HG03045 (cell line): Measurements from ENCODE around the gene GSC2.
A peak's percentile ranks its signal among the peaks of the same experiment; 100 is the strongest.

Source experiments
- ATAC-seq: cut with Tn5 transposase; IDR thresholded peaks from one replicate; pipeline ENCODE4 v1.9.1; 2021; ENCODE audit warnings: mild to moderate bottlenecking, moderate library complexity; ENCODE audit not compliant: unreplicated experiment

GSC2 gene

GRCh38 chr22:19149991-19150390 is at the start of gene GSC2:
GSC2 (minus strand) TSS chr22:19150292; CDS start chr22:19150283, 9 bp downstream.
- no peak for ATAC-seq

- no peak for ATAC-seq
Observed at GRCh38 chr22:19199479-19199878, 49.4 kb upstream of the GSC2 start.

GRCh38 chr22:19197997-19198865 is 48.1 kb upstream of the GSC2 start:
- no peak for ATAC-seq

GRCh38 chr22:19196841-19197612 is 46.9 kb upstream of the GSC2 start:
- ATAC-seq: no peak

- ATAC-seq: no peak
Observed at GRCh38 chr22:19195796-19196731, 46.0 kb upstream of the GSC2 start.

GRCh38 chr22:19194766-19195536 is 44.9 kb upstream of the GSC2 start:
- no peak for ATAC-seq

GRCh38 chr22:19193879-19194278 is 43.8 kb upstream of the GSC2 start:
- ATAC-seq: no peak

- ATAC-seq: no peak
Observed at GRCh38 chr22:19187716-19188563, 37.8 kb upstream of the GSC2 start.

- ATAC-seq: no peak
Observed at GRCh38 chr22:19184276-19184997, 34.3 kb upstream of the GSC2 start.

GRCh38 chr22:19183216-19183615 is 33.1 kb upstream of the GSC2 start:
- ATAC-seq: no peak

GRCh38 chr22:19182472-19183157 is 32.5 kb upstream of the GSC2 start:
- no peak for ATAC-seq

- ATAC-seq: no peak
Observed at GRCh38 chr22:19181786-19182471, 31.8 kb upstream of the GSC2 start.

- no peak for ATAC-seq
Observed at GRCh38 chr22:19180740-19181410, 30.8 kb upstream of the GSC2 start.

- ATAC-seq: no peak
Observed at GRCh38 chr22:19180234-19180633, 30.1 kb upstream of the GSC2 start.

- ATAC-seq: no peak
Observed at GRCh38 chr22:19179497-19180048, 29.5 kb upstream of the GSC2 start.

GRCh38 chr22:19178657-19179496 is 28.8 kb upstream of the GSC2 start, which contains the start of gene SLC25A1:
SLC25A1 (minus strand) TSS chr22:19178736; CDS start chr22:19178673, 63 bp downstream.
- ATAC-seq: peak; percentile 66
